ENCODE results near the gene ZG16B.

ZG16B gene

DNA sequence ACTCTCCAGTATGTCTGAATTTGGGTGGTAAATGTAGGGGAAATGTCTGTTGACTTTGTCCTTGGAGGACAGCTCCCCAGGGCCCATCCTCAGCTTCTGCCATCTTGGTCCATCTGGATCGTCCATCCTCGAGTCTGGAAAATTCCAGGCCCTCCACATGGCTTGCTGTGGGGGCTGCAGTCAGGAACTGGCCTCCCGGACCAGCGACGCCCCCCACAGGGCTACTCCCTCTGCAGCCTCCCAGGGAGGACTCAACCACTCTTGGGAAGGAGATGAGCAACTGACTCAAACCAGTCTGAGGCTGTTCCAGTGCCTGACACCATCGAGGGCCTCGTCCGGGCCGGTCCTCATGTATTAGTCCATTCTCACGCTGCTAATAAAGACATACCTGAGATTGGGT lies 5.5 kb upstream of the ZG16B start:
- TF ChIP-seq, protein P1, sequence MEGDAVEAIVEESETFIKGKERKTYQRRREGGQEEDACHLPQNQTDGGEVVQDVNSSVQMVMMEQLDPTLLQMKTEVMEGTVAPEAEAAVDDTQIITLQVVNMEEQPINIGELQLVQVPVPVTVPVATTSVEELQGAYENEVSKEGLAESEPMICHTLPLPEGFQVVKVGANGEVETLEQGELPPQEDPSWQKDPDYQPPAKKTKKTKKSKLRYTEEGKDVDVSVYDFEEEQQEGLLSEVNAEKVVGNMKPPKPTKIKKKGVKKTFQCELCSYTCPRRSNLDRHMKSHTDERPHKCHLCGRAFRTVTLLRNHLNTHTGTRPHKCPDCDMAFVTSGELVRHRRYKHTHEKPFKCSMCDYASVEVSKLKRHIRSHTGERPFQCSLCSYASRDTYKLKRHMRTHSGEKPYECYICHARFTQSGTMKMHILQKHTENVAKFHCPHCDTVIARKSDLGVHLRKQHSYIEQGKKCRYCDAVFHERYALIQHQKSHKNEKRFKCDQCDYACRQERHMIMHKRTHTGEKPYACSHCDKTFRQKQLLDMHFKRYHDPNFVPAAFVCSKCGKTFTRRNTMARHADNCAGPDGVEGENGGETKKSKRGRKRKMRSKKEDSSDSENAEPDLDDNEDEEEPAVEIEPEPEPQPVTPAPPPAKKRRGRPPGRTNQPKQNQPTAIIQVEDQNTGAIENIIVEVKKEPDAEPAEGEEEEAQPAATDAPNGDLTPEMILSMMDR (conservative IDR thresholded peaks at IDR 0.05; ENCODE audit: control insufficient read depth, insufficient read depth, low read depth, low read length): no peak
- no peak for DNase-seq (ENCODE audit: low read depth)
- H3K4me3 ChIP-seq (ENCODE audit: control insufficient read depth, low read depth, low read length): no peak overlapping the region

DNA sequence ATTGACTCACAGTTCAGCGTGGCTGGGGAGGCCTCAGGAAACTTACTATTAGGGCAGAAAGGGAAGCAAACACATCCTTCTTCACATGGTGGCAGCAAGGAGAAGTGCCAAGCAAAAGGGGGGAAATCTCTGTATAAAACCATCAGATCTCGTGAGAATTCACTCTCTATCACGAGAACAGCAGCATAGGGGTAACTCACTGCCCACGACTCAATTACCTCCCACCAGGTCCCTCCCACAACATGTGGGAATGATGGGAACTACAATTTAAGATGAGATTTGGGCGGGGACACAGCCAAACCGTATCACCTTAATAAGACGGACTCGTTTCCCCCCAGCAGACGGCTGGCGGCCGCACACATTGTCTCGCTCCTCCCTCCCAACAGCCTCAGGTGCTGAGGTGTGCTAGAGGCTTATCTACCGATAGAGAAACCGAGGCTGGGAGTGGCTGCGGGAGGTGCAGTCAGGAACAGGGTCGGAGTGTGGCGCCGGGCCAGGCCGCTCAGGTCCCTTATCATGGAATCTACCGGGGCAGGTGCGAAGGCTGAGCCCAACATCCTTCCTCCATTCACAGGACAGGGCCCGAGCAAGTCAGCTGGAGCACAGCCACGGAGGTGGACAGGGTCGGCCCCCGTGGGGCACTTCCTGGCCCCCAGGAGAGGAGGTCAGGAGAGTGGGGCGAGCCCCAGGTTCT lies 4.9 kb upstream of the ZG16B start:
- DNase-seq (ENCODE audit: low read depth): no peak
- TF ChIP-seq, protein P1 (conservative IDR thresholded peaks at IDR 0.05; ENCODE audit: control insufficient read depth, insufficient read depth, low read depth, low read length): no peak
- no peak overlapping the region for H3K4me3 ChIP-seq (ENCODE audit: control insufficient read depth, low read depth, low read length)

DNA sequence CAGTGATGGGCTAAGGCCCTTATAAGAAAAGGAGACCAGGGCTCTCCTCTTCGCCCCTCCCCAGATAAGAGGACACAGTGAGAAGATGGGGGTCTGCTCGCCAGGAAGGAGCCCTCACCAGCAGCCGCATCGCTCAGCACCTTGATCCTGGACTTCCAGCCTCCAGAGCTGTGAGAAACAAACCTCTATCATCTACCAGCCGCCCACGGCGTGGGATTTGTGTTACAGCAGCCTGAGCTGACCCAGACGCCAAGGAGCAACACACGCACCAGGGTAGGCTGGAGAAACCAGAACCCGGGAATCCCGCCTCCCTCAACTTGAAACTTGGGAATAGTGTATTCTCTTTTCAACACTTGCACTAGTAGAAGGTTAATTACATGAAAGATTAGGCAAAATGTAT lies 4.2 kb upstream of the ZG16B start:
- TF ChIP-seq, protein P1 (conservative IDR thresholded peaks at IDR 0.05; ENCODE audit: control insufficient read depth, insufficient read depth, low read depth, low read length): no peak
- H3K4me3 ChIP-seq (ENCODE audit: control insufficient read depth, low read depth, low read length): no peak overlapping the region
- DNase-seq (ENCODE audit: low read depth): no peak

DNA sequence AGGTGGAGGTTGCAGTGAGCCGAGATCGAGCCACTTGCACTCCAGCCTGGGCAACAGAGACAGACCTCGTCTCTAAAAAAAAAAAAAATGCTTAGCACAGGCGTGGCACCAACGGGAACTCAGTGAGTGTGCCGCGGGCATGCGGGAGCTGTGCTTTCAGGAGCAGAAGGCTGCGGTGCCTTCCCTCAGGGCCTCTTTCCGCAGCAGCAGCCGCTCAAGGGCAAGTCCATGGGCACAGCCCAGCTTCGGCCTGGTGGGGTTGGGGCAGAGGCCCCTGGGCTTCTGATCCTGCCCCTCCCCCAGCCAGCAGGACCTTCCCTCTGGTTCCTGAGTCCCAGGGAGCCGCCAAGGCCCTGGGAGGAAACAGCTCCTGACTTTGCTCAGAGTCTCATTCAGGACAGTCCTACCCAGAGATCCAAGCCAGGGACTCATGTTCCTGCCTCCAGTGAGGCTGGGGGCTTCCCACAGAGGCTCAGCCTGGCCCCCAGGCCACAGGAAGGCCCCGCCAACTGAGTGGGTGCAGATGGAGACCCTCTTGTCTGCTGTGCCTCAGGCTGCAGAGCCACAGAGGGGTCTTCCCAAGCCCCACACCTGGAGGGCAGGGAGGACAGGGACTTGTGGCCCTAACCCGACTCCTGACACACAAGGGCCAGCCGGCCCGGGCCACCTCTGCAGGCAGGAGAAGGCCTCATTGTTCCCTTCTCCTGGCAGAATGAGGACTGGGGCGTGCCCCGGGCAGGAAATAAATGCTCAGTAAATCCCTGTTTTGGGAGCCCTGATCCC lies 3.3 kb upstream of the ZG16B start:
- no peak for DNase-seq (ENCODE audit: low read depth)
- TF ChIP-seq, protein P1 (conservative IDR thresholded peaks at IDR 0.05; ENCODE audit: control insufficient read depth, insufficient read depth, low read depth, low read length): no peak
- H3K4me3 ChIP-seq (ENCODE audit: control insufficient read depth, low read depth, low read length): no peak overlapping the region

DNA sequence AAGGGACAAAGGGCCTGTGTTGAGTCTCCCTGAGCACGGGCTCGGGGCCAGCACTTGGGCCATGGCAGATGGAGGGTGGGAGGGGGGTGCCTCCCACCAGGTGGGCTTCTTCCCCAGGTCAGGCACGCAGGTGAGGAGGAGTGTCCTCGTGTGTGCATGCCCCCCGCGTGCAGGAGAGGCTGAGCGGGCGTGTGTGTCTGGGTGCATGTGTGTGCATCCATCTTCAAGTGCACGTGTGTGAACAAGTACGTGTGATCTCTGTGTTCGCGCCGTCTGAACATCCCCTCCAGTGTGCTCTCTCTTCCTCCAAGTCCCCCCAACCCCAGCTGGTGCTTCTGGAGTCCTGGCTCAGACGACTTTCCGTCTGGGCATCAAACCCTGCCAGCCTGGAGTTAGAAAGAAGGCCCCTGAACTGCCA lies 2.7 kb upstream of the ZG16B start:
- TF ChIP-seq, protein P1 (conservative IDR thresholded peaks at IDR 0.05; ENCODE audit: control insufficient read depth, insufficient read depth, low read depth, low read length): no peak
- no peak for DNase-seq (ENCODE audit: low read depth)
- H3K4me3 ChIP-seq (ENCODE audit: control insufficient read depth, low read depth, low read length): no peak overlapping the region

DNA sequence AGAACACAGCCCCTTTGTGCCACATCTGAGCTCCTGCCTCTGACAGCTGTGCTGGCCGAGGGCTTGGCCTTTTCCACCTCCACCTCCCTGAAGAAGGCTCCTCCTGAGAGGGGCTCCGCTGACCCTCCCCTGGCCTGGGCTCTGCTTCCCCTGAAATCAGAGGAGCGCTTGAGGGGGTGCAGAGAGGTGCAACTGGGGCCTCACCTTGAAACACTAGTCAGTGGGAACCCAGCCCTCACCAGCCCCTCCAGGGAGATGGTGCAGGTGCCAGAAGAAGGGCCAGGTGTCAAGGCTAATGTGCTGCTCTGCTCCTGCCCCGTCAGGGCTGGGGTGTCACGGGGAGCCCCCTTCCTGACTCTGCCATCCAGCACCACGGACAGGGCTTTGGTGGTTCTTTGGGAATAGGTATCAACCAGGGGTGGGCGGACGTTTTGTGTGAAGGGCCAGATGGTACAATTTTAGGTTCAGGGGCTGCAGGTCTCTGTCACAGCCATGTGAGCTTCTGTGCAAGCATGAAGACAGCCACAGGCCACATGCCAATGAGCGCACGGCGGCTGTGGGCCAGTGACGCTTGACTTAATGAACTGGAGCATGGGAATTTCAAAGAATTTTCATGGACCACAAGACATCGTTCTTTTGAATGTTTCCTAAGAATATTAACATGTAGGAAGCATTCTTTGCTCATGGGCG lies 2.1 kb upstream of the ZG16B start:
- no peak overlapping the region for H3K4me3 ChIP-seq (ENCODE audit: control insufficient read depth, low read depth, low read length)
- DNase-seq (ENCODE audit: low read depth): no peak
- TF ChIP-seq, protein P1 (conservative IDR thresholded peaks at IDR 0.05; ENCODE audit: control insufficient read depth, insufficient read depth, low read depth, low read length): no peak
